ENCODE results near the gene ATG16L2.
"Not testable (repeated sequence)": the region's sequence is repeated elsewhere in the genome, so short reads cannot be mapped to it uniquely, and the experiment has no call there.

Gene ATG16L2

DNA sequence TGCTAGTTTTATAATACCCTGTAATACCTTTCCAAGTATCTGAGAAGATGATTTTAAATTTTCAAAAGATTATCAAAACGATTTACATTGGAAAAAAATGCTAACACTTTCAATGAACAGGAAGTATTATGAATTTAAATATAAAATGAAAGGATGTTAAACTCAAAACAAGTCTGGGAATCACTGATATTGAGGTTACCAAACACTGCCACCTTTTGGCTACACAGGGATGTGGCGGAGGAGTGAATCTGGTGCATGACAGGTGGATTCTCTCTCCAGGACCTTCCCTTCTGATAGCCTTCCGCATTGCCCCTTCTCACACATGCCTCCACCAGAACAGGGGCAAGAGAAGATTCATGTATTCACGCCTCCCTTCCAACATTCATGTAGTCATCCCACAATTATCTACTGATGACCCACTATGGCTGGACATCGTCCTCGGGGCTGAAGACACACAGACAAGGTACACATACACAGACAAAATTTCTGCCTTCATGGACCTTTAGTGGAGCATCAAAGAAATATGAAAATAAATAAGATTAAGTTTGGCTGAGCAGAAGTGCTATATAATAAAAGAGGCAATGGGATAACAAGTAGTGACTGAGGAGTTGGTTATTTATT is 34.7 kb downstream of the ATG16L2 start:
- DNase-seq (ENCODE audit: low read depth), result no peak

DNA sequence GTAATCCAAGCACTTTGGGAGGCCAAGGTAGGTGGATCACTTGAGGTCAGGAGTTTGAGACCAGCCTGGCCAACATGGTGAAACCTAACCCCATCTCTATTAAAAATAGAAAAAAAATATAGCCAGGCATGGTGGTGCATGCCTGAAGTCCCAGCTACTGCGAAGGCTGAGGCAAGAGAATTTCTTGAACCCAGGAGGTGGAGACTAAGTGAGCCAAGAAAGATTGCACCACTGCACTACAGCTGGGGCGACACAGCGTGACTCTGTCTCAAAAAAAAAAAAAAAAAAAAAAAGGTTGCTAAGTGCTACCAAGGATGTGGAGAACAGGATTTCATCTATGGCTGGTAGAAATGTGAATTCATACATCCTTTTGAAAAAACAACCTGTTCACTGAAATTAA is 36.6 kb downstream of the ATG16L2 start:
- DNase-seq (ENCODE audit: low read depth), result no peak

DNA sequence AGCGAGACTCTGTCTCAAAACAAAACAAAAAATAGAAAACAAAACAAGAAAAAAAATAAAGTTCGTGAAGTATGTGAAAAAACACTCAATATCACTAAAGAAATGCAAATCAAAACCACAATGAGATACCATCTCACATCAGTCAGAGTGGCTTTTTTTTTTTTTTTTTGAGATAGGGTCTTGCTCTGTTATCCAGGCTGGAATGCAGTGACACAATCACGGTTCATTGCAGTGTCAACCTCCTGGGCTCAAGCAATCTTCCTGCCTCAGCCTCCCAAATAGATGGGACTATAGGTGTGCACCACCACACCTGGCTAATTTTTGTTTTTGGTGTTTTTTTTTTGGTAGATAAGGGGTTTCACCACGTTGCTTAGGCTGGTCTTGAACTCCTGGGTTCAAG is 37.5 kb downstream of the ATG16L2 start:
- no peak for DNase-seq (ENCODE audit: low read depth)

DNA sequence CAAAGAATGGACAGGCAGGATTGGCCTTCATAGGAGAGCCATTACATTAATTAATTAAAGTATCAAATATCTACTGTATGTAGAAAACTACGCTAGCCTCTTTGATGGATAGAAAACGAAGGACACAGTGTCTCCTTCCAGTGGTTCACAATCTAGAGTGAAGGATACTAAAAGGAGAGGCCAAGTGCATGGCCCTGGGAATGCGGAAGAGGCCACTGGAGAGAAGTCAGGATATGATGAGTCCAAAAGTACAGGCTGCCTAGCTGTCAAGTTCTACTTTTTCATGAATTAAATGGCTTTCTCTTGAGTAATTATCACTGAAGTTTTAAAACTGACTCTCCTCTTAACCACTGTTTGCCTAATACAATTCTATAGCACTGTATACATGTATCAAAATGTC is 41.9 kb downstream of the ATG16L2 start:
- no peak for DNase-seq (ENCODE audit: low read depth)

DNA sequence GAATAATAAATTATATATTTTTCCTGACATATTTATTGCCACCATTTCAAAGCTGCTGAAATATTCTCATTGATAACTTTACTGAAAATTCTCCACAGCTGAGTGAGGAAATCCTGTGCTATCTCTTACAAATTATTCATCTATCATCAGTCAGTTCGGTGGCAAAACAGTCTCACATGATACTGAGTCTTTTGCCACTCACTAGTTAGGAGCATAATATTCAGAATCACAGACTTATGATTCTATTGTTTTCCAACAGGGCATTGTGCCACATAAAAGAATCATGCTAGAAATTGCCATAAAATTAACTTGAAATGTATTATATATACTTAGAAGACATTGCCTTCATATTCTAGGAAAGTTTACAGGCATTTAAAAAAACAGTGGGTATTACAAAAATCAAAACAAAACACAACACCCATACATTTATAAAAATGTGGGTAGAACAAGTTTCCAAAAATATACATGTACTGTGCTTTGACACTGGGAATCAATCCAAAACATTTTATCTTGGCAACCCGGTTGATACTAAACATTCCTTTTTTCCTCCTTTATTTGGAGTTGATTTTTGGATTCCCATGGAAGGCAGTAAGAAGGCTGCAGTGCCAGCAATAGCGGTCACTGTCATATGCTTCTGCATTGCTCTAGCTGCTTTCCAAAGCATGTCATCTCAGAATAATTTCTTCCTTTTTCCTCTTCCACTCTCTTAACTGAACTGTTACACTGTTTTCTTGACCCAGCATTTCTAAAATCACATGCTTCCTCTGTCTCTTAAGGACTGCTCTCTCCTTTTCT is 42.5 kb downstream of the ATG16L2 start:
- DNase-seq (ENCODE audit: low read depth), result no peak

DNA sequence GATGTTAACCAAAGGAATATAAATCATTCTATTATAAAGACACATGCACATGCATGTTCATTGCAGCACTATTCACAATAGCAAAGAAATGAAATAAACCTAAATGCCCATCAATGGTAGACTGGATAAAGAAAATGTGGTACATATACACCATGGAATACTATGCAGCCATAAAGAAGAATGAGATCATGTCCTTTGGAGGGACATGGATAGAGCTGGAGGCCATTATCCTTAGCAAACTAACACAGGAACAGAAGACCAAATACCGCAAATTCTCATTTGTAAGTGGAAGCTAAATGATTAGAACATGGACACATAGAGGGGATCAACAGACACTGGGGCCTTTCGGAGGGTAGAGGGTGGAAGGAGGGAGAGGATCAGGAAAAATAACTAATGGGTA is 44.1 kb downstream of the ATG16L2 start:
- not testable (repeated sequence) for DNase-seq (ENCODE audit: low read depth)

DNA sequence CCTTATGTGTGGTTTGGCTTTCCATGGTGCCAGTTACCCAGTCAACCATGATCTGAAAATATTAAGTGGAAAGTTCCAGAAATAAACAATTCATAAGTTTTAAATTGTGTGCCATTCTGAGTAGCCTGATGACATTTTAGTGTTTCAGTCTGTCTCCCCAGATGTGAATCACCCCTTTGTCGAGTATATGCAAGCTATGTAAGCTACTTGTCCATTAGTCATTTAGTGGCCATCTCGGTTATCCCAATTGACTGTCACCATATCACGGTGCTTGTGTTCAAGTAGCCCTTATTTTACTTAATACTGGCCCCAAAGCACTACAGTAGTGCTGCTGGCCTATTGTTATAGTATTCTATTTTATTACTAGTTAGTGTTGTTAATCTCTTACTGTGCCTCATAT is 44.9 kb downstream of the ATG16L2 start:
- no peak for DNase-seq (ENCODE audit: low read depth)

DNA sequence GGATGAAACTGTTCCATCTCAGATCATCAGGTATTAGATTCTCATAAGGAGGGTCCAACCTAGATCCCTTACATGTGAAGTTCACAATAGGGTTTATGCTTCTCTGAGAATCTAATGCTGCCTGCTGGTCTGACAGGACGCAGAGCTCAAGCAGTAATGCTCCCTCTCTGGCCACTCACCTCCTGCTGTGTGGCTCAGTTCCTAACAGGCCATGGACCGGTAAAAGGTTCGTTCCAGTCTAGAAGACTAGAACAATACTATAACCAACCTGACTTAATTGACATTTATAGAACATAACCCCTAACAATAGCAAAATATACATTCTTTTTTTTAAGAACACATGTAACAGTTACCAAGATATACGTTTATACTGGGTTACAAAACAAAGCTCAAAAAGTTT is 45.8 kb downstream of the ATG16L2 start:
- DNase-seq (ENCODE audit: low read depth), result no peak

DNA sequence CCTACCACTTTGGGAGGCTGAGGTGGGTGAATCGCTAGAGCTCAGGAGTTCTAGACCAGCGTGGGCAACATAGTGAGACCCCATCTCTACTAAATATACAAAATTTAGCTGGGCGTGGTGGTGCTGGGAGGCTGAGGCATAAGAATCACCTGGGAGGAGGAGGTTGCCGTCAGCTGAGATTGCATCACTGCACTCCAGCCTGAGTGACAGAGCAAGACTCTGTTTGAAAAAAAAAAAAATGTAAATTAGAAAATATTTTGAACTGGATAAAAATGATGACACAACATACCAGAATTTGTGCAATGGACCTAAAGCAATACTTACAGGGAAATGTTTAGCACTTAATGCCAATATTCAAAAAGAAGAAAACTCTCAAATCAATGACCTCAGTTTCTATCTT is 46.4 kb downstream of the ATG16L2 start:
- DNase-seq (ENCODE audit: low read depth), result no peak

DNA sequence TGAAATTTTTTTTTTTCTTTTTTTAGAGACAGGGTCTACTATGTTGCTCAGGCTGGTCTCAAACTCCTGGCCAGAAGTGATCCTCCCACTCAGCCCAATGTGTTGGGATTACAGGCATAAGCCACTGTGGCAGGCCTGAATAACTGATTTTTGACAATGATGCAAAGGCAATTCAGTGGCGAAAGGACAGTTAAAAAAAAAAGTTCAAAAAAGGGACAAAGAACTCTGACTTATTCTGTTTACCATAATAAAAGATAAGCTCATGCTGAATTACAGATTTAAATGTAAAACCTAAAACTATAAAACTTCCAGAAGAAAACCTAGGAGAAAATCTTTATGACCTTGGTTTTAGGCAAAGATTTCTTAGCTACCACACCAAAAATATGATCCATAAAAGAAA is 48.9 kb downstream of the ATG16L2 start:
- DNase-seq (ENCODE audit: low read depth), result no peak

DNA sequence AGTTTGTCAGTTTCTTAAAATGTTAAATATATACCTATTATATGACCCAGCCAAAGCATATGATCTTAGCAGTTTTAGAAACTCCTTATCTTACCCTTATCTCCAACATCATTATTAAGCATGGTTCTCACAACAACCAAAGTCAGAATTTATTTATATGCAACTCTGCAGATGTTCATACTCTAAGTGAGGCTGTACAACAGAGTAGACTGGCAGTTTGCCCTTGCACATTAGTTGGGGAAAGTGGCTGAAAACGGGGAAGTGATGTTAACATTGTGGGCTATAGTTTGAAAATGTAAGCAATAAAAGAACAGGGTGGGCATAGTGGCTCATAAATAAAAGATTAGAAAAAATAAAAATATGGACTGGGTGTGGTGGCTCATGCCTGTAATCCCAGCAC is 49.7 kb downstream of the ATG16L2 start:
- DNase-seq (ENCODE audit: low read depth), result no peak

DNA sequence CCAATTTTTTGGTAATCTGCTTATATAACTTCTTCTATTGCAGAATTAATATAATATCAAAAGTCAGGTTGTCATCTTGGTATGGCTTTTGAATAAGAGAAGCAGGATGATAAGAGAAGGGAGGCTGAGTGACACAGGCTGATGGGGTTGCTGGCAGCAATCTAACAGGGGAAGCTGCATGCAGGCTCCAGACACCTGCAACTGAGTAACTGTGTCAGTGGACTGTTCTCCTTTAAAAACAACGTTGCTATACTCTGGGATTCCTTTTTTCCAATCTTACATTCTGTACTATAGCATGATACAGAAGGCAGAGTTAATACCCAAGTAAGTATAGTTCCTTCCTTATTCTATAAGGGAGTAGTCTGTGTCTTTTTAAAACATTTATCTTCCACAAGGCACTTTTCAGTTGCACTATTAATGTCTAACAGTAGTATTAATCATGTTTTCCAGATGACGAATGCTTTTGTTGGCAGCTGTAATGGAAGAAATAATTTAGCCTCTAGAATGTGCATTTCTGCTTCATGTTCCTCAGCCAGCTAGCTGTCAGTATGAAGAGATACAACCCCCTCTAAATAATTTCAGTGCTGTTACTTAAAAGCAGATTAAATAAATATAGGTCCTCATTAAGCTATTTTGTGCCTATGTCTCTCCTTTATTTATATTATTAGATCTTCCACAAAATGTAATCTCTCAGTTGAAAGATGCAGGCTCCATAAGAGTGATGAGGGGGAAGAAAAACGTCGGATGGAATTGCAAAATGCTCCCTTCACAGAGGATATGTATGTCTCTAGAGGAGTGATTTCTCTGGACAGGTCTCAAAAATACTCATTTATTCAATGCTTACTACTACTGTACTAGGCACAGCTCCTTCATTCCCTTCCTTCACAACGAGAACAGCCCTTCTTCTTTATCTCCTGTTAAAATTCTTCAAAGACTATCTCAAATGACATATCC is 50.8 kb downstream of the ATG16L2 start:
- no peak for DNase-seq (ENCODE audit: low read depth)

DNA sequence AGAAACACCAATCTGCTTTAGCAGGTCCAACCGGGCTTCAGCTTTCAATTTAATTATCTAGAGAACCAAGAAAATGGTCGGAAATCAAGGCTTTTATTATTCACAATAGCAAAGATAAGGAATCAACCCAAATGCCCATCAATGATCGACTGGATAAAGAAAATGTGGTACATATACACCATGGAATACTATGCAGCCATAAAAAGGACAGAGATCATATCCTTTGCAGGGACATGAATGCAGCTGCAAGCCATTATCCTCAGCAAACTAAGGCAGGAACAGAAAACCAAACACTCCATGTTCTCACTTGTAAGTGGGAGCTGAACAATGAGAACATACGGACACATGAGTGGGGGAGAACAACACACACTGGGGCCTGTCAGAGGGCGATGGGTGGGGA is 53.8 kb downstream of the ATG16L2 start:
- DNase-seq (ENCODE audit: low read depth), result no peak

DNA sequence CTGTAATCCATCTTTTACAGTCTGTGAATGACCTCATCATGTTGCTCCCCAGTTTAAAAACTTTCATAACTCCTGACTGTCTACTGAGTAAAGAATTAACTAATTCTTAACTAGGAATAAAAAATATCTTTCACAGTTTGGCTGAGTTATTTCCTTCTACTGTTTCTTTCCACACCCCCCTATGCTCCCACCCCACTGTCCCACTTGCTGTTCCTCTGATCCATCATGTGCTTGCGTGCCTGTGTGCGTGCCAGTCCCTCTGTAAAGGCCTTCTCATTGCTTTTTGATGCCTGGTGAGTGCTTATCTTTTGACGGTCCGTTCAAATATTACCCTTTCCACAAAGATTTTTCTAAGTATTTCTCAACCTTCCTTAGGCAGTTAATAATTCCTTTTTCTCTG is 55.6 kb downstream of the ATG16L2 start:
- no peak for DNase-seq (ENCODE audit: low read depth)

DNA sequence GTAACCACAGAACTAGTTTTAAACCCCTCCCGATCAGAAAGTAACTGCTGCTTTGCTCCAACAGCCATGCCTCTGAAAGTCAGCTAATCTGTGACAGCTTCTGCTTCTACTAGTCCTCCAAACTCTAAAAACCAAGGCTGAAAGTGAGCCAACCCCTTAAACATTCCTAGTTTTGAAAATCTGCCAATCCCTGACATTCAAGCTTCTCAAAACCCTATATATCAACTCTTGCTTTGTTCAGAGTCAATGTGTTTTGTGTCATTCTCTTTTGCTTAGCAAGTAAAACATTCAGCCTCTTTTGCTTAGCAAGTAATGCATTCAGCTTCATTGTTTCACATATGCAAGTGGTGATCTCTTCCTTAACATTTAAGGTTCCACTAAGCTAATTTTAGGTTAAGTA is 56.9 kb downstream of the ATG16L2 start:
- DNase-seq (ENCODE audit: low read depth), result no peak

DNA sequence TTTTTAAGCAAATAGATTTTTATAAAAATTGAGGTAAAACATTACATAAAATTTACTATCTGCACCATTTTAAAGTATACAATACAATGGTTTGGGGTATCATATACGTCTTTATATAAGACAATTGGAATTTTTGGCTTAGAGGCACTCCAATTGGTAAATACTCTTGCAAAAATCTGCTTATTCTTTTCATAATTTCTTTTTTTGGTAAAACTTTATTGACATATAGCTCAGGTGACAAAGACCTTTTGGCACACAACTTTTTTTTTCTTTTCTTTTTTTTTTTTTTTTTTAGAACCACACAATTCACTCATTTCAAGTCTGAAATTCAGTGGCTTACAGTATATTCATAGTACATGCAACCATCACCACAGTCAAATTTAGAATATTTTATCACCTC is 57.8 kb downstream of the ATG16L2 start:
- no peak for DNase-seq (ENCODE audit: low read depth)

DNA sequence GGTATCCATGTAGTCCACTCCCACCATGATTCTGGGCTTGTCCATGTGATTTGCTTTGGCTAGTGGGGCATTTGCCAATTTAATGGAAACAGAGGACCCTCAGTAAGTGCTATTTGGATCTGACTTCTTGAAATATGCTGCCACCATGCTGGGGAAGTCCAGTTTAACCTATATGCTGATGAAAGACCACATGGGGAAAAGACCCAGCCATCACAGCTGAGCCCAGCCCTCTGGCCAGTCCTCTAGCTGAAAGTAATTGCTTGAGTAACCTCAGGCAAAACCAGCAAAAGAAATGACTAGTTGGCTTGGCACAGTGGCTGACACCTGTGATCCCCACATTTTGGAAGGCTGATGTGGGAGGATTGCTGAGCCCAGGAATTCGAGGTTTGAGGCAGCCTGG is 61.5 kb downstream of the ATG16L2 start:
- no peak for DNase-seq (ENCODE audit: low read depth)

DNA sequence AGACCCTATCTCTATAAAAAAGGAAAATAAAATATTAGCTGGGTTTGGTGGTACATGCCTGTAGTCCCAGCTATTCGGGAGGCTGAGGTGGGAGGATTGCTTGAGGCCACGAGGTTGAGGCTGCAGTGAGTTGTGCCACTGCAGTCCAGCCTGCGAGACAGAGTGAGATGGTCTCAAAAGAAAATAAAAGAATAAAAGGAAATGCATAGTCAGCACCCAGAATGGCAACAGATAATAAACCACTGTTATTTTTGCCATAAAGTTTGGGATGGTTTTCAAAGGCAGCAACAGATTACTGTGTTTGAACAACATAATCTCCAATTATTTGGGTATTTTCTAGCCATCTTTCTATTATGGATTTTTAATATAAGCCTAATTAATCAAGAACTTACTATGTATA is 61.9 kb downstream of the ATG16L2 start:
- no peak for DNase-seq (ENCODE audit: low read depth)

Data from stimulated activated CD8-positive, alpha-beta memory T cell treated with anti-CD3 and anti-CD28 coated beads, Interleukin-15, amount 100 ng/mL, for 1 hour (primary cell).